OCI-LY3 (cell line): ENCODE data around the gene NRXN3.

Source experiments
- CTCF ChIP-seq: fragments of 200-600, 300-600 bp; sonication (generic); IDR thresholded peaks from 2 replicates; pipeline ENCODE4 v1.5.1; 2014; ENCODE audit warnings: antibody characterized with exemption, low read length, low read depth
- EZH2phosphoT487 ChIP-seq: fragments of 200-600 bp; shearing (Covaris generic); IDR thresholded peaks from 2 replicates; pipeline ENCODE4 v1.6.1; 2018; ENCODE audit warnings: antibody characterized with exemption, mixed run types, low read depth

- no peak for TF ChIP-seq CTCF
- no peak for TF ChIP-seq EZH2phosphoT487
Observed at GRCh38 chr14:78251308-78251707, 81.1 kb downstream of the NRXN3 start.
